Retinal pigment epithelial cell (primary cell): ENCODE measurements around the gene KLHL7.

Source experiments
- DNase-seq: peaks from one replicate; pipeline ENCODE4 v3.0.0-alpha.2; 2010; ENCODE audit warnings: low read depth
- H3K4me3 ChIP-seq: 2 replicates; pipeline ENCODE4 v1.5.1; 2011; ENCODE audit warnings: mild to moderate bottlenecking, low read length, control low read depth, moderate library complexity
- TF ChIP-seq, protein P1 (sequence below): conservative IDR thresholded peaks from 2 replicates; pipeline ENCODE4 v1.5.1; 2011; ENCODE audit warnings: low read depth, low read length, control low read depth, inconsistent platforms

The KLHL7 gene

GRCh38 chr7:23212841-23213240 is 107.3 kb downstream of the KLHL7 start:
- DNase-seq, result no peak
- TF ChIP-seq, protein P1, sequence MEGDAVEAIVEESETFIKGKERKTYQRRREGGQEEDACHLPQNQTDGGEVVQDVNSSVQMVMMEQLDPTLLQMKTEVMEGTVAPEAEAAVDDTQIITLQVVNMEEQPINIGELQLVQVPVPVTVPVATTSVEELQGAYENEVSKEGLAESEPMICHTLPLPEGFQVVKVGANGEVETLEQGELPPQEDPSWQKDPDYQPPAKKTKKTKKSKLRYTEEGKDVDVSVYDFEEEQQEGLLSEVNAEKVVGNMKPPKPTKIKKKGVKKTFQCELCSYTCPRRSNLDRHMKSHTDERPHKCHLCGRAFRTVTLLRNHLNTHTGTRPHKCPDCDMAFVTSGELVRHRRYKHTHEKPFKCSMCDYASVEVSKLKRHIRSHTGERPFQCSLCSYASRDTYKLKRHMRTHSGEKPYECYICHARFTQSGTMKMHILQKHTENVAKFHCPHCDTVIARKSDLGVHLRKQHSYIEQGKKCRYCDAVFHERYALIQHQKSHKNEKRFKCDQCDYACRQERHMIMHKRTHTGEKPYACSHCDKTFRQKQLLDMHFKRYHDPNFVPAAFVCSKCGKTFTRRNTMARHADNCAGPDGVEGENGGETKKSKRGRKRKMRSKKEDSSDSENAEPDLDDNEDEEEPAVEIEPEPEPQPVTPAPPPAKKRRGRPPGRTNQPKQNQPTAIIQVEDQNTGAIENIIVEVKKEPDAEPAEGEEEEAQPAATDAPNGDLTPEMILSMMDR, result no peak
- H3K4me3 ChIP-seq, result no peak overlapping the region

- H3K4me3 ChIP-seq, result no peak overlapping the region
- TF ChIP-seq, protein P1, result no peak
- DNase-seq, result no peak
Observed at GRCh38 chr7:23213755-23214154, 108.2 kb downstream of the KLHL7 start.

GRCh38 chr7:23214423-23214822 is 108.8 kb downstream of the KLHL7 start:
- H3K4me3 ChIP-seq, result no peak overlapping the region
- TF ChIP-seq, protein P1, result no peak
- DNase-seq, result no peak

- TF ChIP-seq, protein P1, result no peak
- DNase-seq, result no peak
- H3K4me3 ChIP-seq, result no peak overlapping the region
Observed at GRCh38 chr7:23214938-23215337, 109.4 kb downstream of the KLHL7 start.

GRCh38 chr7:23216021-23216420 is 110.4 kb downstream of the KLHL7 start:
- H3K4me3 ChIP-seq, result no peak overlapping the region
- TF ChIP-seq, protein P1, result no peak
- peak; percentile 61 for DNase-seq

GRCh38 chr7:23218196-23218595 is 112.6 kb downstream of the KLHL7 start:
- no peak for DNase-seq
- TF ChIP-seq, protein P1, result no peak
- H3K4me3 ChIP-seq, result no peak overlapping the region

GRCh38 chr7:23220690-23221305 is 115.2 kb downstream of the KLHL7 start:
- no peak overlapping the region for H3K4me3 ChIP-seq
- DNase-seq, result no peak
- TF ChIP-seq, protein P1, result no peak
